H1 (cell line): Measurements from ENCODE around the gene CWC15. TPM values are rescaled to one million over a fixed set of nuclear protein-coding genes. Genes with fewer than 3 reads are reported as not detected.

Experiments
- ASH2L ChIP-seq: fragments of 200-600, 300-600 bp; sonication (generic); IDR thresholded peaks from one replicate; pipeline ENCODE4 v1.7.1; 2017; ENCODE audit warnings: low read length
- BRCA1 ChIP-seq: IDR thresholded peaks from 2 replicates; pipeline ENCODE4 v1.6.1; 2012; ENCODE audit warnings: low read depth, low read length, improper control_type of control experiment
- CTCF ChIP-seq, 3 experiments: IDR thresholded peaks; 1 replicate in 2 of 3; 2 replicates in 1 of 3; pipeline versions ENCODE4 v1.5.1 to v1.6.1; 2011; ENCODE audit warnings: low read length in 3 of 3, mild to moderate bottlenecking in 3 of 3, inconsistent platforms in 2 of 3, low read depth in 1 of 3, moderate library complexity in 1 of 3; ENCODE audit not compliant: insufficient read depth in 1 of 3; ENCODE audit errors: control extremely low read depth in 1 of 3
- GTF2F1 ChIP-seq: IDR thresholded peaks from 2 replicates; pipeline ENCODE4 v1.6.1; 2012; ENCODE audit warnings: low read depth, low read length, improper control_type of control experiment, borderline replicate concordance
- KDM1A ChIP-seq: fragments of 200-600, 300-600 bp; sonication (generic); IDR thresholded peaks from 2 replicates; pipeline ENCODE4 v1.7.1; 2016; ENCODE audit warnings: mild to moderate bottlenecking, low read length, borderline replicate concordance
- NRF1 ChIP-seq: IDR thresholded peaks from 2 replicates; pipeline ENCODE4 v1.6.1; 2011; ENCODE audit warnings: mild to moderate bottlenecking, low read depth, low read length, improper control_type of control experiment
- POLR2A ChIP-seq, 2 experiments: IDR thresholded peaks; 1 replicate in 1 of 2; 2 replicates in 1 of 2; pipeline ENCODE4 v1.6.1; 2011; ENCODE audit warnings: low read depth in 2 of 2, low read length in 2 of 2, mild to moderate bottlenecking in 2 of 2; ENCODE audit errors: control extremely low read depth in 1 of 2
- RAD21 ChIP-seq, 2 experiments: IDR thresholded peaks in 1 of 2; conservative IDR thresholded peaks in 1 of 2; 2 replicates each; pipeline ENCODE4 v1.6.1; 2011; ENCODE audit warnings: low read depth in 2 of 2, low read length in 2 of 2, improper control_type of control experiment in 1 of 2, inconsistent platforms in 1 of 2, mild to moderate bottlenecking in 1 of 2, moderate library complexity in 1 of 2
- YY1 ChIP-seq: IDR thresholded peaks from 2 replicates; pipeline ENCODE4 v1.6.1; 2011; ENCODE audit warnings: low read depth, mild to moderate bottlenecking, low read length
- polyA plus RNA-seq, 7 experiments: library from polyadenylated mRNA; depleted of rRNA in 3 of 7; stranded (reverse) in 5 of 7; unstranded in 2 of 7; fragments of >200 nt in 5 of 7; fragments of 200-250 nt in 2 of 7; gene quantifications; 1 replicate in 5 of 7; 2 replicates in 1 of 7; 4 replicates in 1 of 7; pipeline versions ENCODE4 v1.2.1 to v1.2.3, GENCODE V29; 2011 to 2013; ENCODE audit warnings: missing spikeins in 2 of 7, mixed read lengths in 2 of 7
- total RNA-seq: library from RNA; stranded (reverse); fragmentation: NEBNext Ultra II Directional; extraction: Animal tissue kit (Norgen Biotek cat#: 25700); gene quantifications from 2 replicates; pipeline ENCODE4 v1.2.1, GENCODE V29; 2021

Gene CWC15
- total and polyA plus RNA-seq, 2 of the 8 experiments (the other 6 are each of a cell fraction or from before 2014, with no cell fraction given) = 15.7 to 59.4 TPM

- TF ChIP-seq CTCF (IDR thresholded peaks at IDR 0.05; ENCODE audit: control extremely low read depth in 1 of 3, insufficient read depth in 1 of 3, low read depth in 1 of 3, low read length in 3 of 3) (no peak), KDM1A (no peak), YY1 (no peak), BRCA1 (no peak), RAD21 (IDR thresholded peaks at IDR 0.05 in 1 of 2, conservative IDR thresholded peaks at IDR 0.05 in 1 of 2; ENCODE audit: low read depth in 2 of 2, low read length in 2 of 2) (no peak), NRF1 (no peak), POLR2A (IDR thresholded peaks at IDR 0.05; ENCODE audit: control extremely low read depth in 1 of 2, low read depth in 2 of 2, low read length in 2 of 2) (no peak), ASH2L (no peak), GTF2F1 (no peak)
Observed at GRCh38 chr11:94938095-94939055, 35.0 kb downstream of the CWC15 start (continued).
